HepG2 (cell line): ENCODE results near the gene ATP8A2. TPM values are rescaled to one million over a fixed set of nuclear protein-coding genes. Genes with fewer than 3 reads are reported as not detected.

Experiments
- ATAC-seq: fragments of 200-7000 bp; cut with Tn5 transposase; 3 replicates; pipeline ENCODE4 v1.9.1; 2020; ENCODE audit warnings: mild to moderate bottlenecking, moderate library complexity
- BruUV-seq: library from RNA; stranded (reverse); fragments of 400-500 nt; replicated peaks from 2 replicates; lab custom pipeline; 2021; lab: Mats Ljungman, UMichigan
- CTCF ChIA-PET: fragments of 300-600 bp; formaldehyde crosslinking; extraction: SDS; loops from one replicate; lab custom pipeline; 2021; ENCODE audit warnings: low total read pairs, inconsistent platforms, low intra/inter-chr PET ratio; lab: Yijun Ruan, JAX
- POLR2A ChIA-PET: fragments of 350-600 bp; sonication (Branson Sonifier 250); formaldehyde crosslinking; loops from one replicate; lab custom pipeline; 2020; ENCODE audit warnings: antibody characterized with exemption, inconsistent platforms; lab: Yijun Ruan, JAX
- DNase-seq: peaks from one replicate; pipeline ENCODE4 v3.0.0-alpha.2; 2015; ENCODE audit warnings: low spot score
- FAIRE-seq: peaks from 3 replicates; lab custom pipeline; 2011; peaks lifted over from hg19 to GRCh38; lab: Jason Lieb, UNC
- H2AFZ ChIP-seq: one replicate; pipeline ENCODE4 v1.6.1; 2011; ENCODE audit warnings: low read length, inconsistent platforms
- H3K27ac ChIP-seq: fragments of 300-600 bp; 3 replicates; pipeline ENCODE4 v1.8.0; 2011; ENCODE audit warnings: mixed run types, mild to moderate bottlenecking, mixed read lengths, low read length, inconsistent platforms; ENCODE audit not compliant: insufficient read depth; ENCODE audit errors: extremely low read length
- H3K27me3 ChIP-seq, 2 experiments: fragments of 200-600 bp in 1 of 2; 2 replicates in 1 of 2; 3 replicates in 1 of 2; pipeline versions ENCODE4 v1.6.0 to v1.8.0; 2011; ENCODE audit warnings: low read length in 2 of 2, mild to moderate bottlenecking in 2 of 2, moderate library complexity in 2 of 2, inconsistent platforms in 1 of 2; ENCODE audit not compliant: insufficient read depth in 2 of 2, control insufficient read depth in 1 of 2
- H3K36me3 ChIP-seq, 2 experiments: fragments of 200-600 bp in 1 of 2; replicated peaks in 1 of 2; 2 replicates in 1 of 2; 3 replicates in 1 of 2; pipeline versions ENCODE4 v1.5.1 to v1.8.0; 2011; ENCODE audit warnings: low read length in 2 of 2, inconsistent platforms in 1 of 2; ENCODE audit not compliant: insufficient read depth in 2 of 2, control insufficient read depth in 1 of 2
- H3K4me1 ChIP-seq: 2 replicates; pipeline ENCODE4 v1.5.1; 2012; ENCODE audit warnings: low read length, inconsistent platforms; ENCODE audit not compliant: insufficient read depth
- H3K4me2 ChIP-seq: 2 replicates; pipeline ENCODE4 v1.6.0; 2011; ENCODE audit warnings: low read depth, low read length, inconsistent platforms
- H3K4me3 ChIP-seq, 3 experiments: fragments of 200-600 bp in 1 of 3; sonication (generic), shearing (Covaris generic) in 1 of 3; replicated peaks in 1 of 3; 2 replicates each; pipeline ENCODE4 v1.5.1; 2011 to 2016; ENCODE audit warnings: low read length in 3 of 3, inconsistent platforms in 2 of 3, low read depth in 2 of 3, mild to moderate bottlenecking in 2 of 3, control low read depth in 1 of 3, mixed read lengths in 1 of 3; ENCODE audit not compliant: insufficient read depth in 1 of 3
- H3K79me2 ChIP-seq: one replicate; pipeline ENCODE4 v1.6.1; 2011; ENCODE audit warnings: low read length, inconsistent platforms; ENCODE audit not compliant: insufficient read depth
- H3K9ac ChIP-seq: 2 replicates; pipeline ENCODE4 v1.6.0; 2011; ENCODE audit warnings: mild to moderate bottlenecking, low read depth, low read length, inconsistent platforms; ENCODE audit not compliant: insufficient read depth
- H3K9me3 ChIP-seq: 2 replicates; pipeline ENCODE4 v1.5.1; 2012; ENCODE audit warnings: mild to moderate bottlenecking, low read length
- H4K20me1 ChIP-seq: 2 replicates; pipeline ENCODE4 v1.6.0; 2011; ENCODE audit warnings: inconsistent platforms, mild to moderate bottlenecking, low read length, moderate library complexity; ENCODE audit not compliant: insufficient read depth
- JUNB ChIP-seq: sonication (generic); formaldehyde crosslinking; IDR thresholded peaks from 2 replicates; pipeline ENCODE4 v1.8.0; 2022; ENCODE audit warnings: missing genetic modification reagents, mild to moderate bottlenecking, borderline replicate concordance
- RORA ChIP-seq: sonication (generic); formaldehyde crosslinking; IDR thresholded peaks from 2 replicates; pipeline ENCODE4 v1.5.0; 2020; ENCODE audit warnings: mild to moderate bottlenecking, missing genetic modification reagents, moderate library complexity
- ZNF205 ChIP-seq: IDR thresholded peaks from 2 replicates; pipeline ENCODE4 v1.6.1; 2018; ENCODE audit warnings: missing biosample characterization, missing genetic modification reagents
- ZNF3 ChIP-seq: IDR thresholded peaks from 2 replicates; pipeline ENCODE4 v1.7.0; 2017; ENCODE audit warnings: inconsistent platforms
- ZNF75D ChIP-seq: sonication (generic); formaldehyde crosslinking; IDR thresholded peaks from 2 replicates; pipeline ENCODE4 v1.8.1; 2023; ENCODE audit warnings: missing genetic modification reagents, mild to moderate bottlenecking, borderline replicate concordance
- ZUFSP ChIP-seq: sonication (generic); formaldehyde crosslinking; IDR thresholded peaks from 2 replicates; pipeline ENCODE4 v1.9.0; 2021; ENCODE audit warnings: missing genetic modification reagents, mild to moderate bottlenecking, borderline replicate concordance
- WGBS: methylation state at CpG from one replicate; pipeline ENCODE4 v1.1.6; 2017; ENCODE audit warnings: low lambda C conversion rate; 5-methylcytosine and 5-hydroxymethylcytosine counted together
- in situ Hi-C: cut with HindIII; loops from 2 replicates; pipeline ENCODE4 v1.10.0; 2017; ENCODE audit warnings: low pct_unique_long_range_greater_than_20kb; ENCODE audit not compliant: extremely low pct_ligation_motif_present
- intact Hi-C: fragments of 100-400 bp; cut with micrococcal nuclease; formaldehyde crosslinking; loops from one replicate; pipeline ENCODE4 v1.10.0; 2022; ENCODE audit not compliant: unreplicated experiment
- polyA plus RNA-seq, 8 experiments: library from polyadenylated mRNA; depleted of rRNA in 3 of 8; stranded (reverse) in 7 of 8; unstranded in 1 of 8; fragments of >200 nt; fragmentation: Illumina TruSeq in 4 of 8; extraction: Trizol in 4 of 8; gene quantifications; 2 replicates each; pipeline versions ENCODE4 v1.2.1 to v1.2.3, GENCODE V29; 2011 to 2016; ENCODE audit warnings: low read depth in 4 of 8, missing spikeins in 1 of 8, mixed read lengths in 1 of 8; ENCODE audit not compliant: insufficient read depth in 1 of 8
- total RNA-seq, 5 experiments: library from RNA; depleted of rRNA; stranded (reverse); fragments of >200 nt; fragmentation: Illumina TruSeq; extraction: Trizol; gene quantifications; 2 replicates each; pipeline ENCODE4 v1.2.3, GENCODE V29; 2016; ENCODE audit warnings: low read depth in 1 of 5
- TF ChIP-seq, protein P1 (sequence below): sonication (generic); formaldehyde crosslinking; IDR thresholded peaks from 2 replicates; pipeline ENCODE4 v1.4.0; 2020; ENCODE audit warnings: missing genetic modification reagents

Gene ATP8A2
- total and polyA plus RNA-seq, 2 of the 13 experiments (the other 11 are each of a cell fraction or from before 2014, with no cell fraction given) = 0.09 TPM; not detected in 1

DNA sequence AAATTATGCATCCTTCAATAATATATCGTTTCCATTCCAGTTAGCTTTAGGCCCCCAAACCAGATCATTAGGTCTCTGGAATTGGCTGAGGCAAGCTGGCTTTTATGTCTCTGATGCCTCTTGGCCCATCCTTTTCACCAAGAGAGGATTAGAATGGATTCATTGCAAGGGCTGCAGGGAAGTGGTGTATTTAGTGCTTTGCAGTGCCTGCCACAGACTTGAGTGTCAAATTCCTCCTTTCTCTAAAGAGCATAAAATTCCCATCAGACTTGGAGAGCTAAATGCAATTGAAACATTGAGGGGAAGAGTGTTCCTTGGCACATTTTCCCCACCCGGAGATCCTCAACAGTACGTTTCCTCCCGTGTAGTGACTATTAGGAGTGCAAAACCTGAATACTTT is 302.6 kb downstream of the ATP8A2 start:
- H4K20me1 ChIP-seq = no peaks in the 10 kb centered on the region
- in situ Hi-C loops = no loop called here

DNA sequence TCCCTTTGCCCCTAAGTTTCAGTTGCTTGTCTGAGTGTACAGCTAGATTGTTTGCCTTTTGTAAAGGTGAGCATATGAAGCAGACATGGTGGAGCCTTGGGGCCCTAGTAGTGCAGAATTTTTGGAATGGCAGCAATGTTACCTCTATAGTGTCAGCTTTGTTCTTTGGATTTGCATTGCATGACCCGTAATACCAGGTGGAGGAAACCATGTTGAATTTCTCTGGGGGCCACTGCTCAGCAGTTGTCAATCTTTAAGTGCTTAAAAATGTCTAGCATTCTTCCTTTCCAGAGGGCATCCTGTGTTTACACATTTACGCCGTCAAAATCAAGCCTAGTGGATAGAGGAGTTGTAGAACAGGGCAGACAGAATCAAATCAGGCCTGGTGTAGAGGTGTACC is 303.3 kb downstream of the ATP8A2 start:
- TF ChIP-seq, protein P1, sequence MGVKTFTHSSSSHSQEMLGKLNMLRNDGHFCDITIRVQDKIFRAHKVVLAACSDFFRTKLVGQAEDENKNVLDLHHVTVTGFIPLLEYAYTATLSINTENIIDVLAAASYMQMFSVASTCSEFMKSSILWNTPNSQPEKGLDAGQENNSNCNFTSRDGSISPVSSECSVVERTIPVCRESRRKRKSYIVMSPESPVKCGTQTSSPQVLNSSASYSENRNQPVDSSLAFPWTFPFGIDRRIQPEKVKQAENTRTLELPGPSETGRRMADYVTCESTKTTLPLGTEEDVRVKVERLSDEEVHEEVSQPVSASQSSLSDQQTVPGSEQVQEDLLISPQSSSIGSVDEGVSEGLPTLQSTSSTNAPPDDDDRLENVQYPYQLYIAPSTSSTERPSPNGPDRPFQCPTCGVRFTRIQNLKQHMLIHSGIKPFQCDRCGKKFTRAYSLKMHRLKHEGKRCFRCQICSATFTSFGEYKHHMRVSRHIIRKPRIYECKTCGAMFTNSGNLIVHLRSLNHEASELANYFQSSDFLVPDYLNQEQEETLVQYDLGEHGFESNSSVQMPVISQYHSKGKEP (CRISPR knock-in tag) = no peak
- TF ChIP-seq ZNF205 (CRISPR knock-in tag) (no peak), RORA (CRISPR knock-in tag) (no peak)
- BruUV-seq = no TSS peak
- DNase-seq = no peak
- Histone ChIP-seq H3K79me2 (no peaks in the 10 kb centered on the region), H3K27me3 (no peaks in the 10 kb centered on the region), H3K36me3 (no peaks in the 10 kb centered on the region), H2AFZ (no peak overlapping the region), H3K9me3 (no peaks in the 10 kb centered on the region), H3K4me3 (no peak overlapping the region), H4K20me1 (no peaks in the 10 kb centered on the region), H3K4me2 (no peak overlapping the region), H3K9ac (no peak overlapping the region), H3K27ac (no peak overlapping the region), H3K4me1 (no peaks in the 10 kb centered on the region)
- ChIA-PET CTCF (no interaction called here), POLR2A (no interaction called here)
- WGBS = 29% methylated on average over 3 of the region's 3 CpGs
- intact Hi-C loops = no loop called here
- in situ Hi-C loops = no loop called here
- FAIRE-seq = no peak
- no peak for ATAC-seq

More for the DNA sequence above, 302.6 kb downstream of the ATP8A2 start:
- H3K4me1 ChIP-seq = no peaks in the 10 kb centered on the region
- no peak overlapping the region for H3K4me3 ChIP-seq
- intact Hi-C loops = no loop called here
- no peak for FAIRE-seq
- H3K36me3 ChIP-seq = no peaks in the 10 kb centered on the region
- no peak for TF ChIP-seq ZNF75D (CRISPR knock-in tag)
- no peak for TF ChIP-seq JUNB (CRISPR knock-in tag)
- no peak for TF ChIP-seq ZNF3
- no peak for TF ChIP-seq ZUFSP (CRISPR knock-in tag)
- TF ChIP-seq, all 625 proteins: peak for 0
- no peaks in the 10 kb centered on the region for H3K79me2 ChIP-seq
- H3K27ac ChIP-seq = no peak overlapping the region
- POLR2A ChIA-PET = no interaction called here
- ATAC-seq = no peak
- H3K9ac ChIP-seq = no peak overlapping the region
- 1% methylated on average over 4 of the region's 4 CpGs for WGBS
- no peak overlapping the region for H3K4me2 ChIP-seq
- DNase-seq = no peak
- peaks cover under 1% of the 10 kb centered on the region; the same call in 1 of the 2 replicates for H3K9me3 ChIP-seq
- no peaks in the 10 kb centered on the region for H3K27me3 ChIP-seq
- BruUV-seq = no TSS peak
- H2AFZ ChIP-seq = no peak overlapping the region
- CTCF ChIA-PET = no interaction called here
